Mesothelial cell of epicardium (in vitro differentiated cells): ENCODE results near the gene EVI5L. TPM values are rescaled to one million over a fixed set of nuclear protein-coding genes. Genes with fewer than 3 reads are reported as not detected.

Source experiments
- DNase-seq, 2 experiments: peaks; one replicate each; pipeline ENCODE4 v3.0.0; 2021; ENCODE audit warnings: low spot score in 2 of 2; ENCODE audit not compliant: unreplicated experiment in 2 of 2
- H3K27ac Mint-ChIP-seq: 2 replicates; pipeline ENCODE4 v1.8.0; 2021; ENCODE audit warnings: mixed read lengths
- H3K27me3 Mint-ChIP-seq: 2 replicates; pipeline ENCODE4 v1.8.0; 2021; ENCODE audit warnings: low read depth, mixed read lengths
- H3K36me3 Mint-ChIP-seq: 2 replicates; pipeline ENCODE4 v1.8.0; 2021; ENCODE audit warnings: mixed read lengths
- H3K4me1 Mint-ChIP-seq: 2 replicates; pipeline ENCODE4 v1.8.0; 2021; ENCODE audit warnings: mixed read lengths
- H3K4me3 Mint-ChIP-seq: 2 replicates; pipeline ENCODE4 v1.8.0; 2021; ENCODE audit warnings: mild to moderate bottlenecking, moderate library complexity, mixed read lengths
- H3K9me3 Mint-ChIP-seq: 2 replicates; pipeline ENCODE4 v1.8.0; 2021; ENCODE audit warnings: mixed read lengths
- total RNA-seq: library from RNA; stranded (reverse); gene quantifications from 3 replicates; pipeline ENCODE4 v1.2.1, GENCODE V29; 2021
- TF ChIP-seq, protein P1 (sequence below): fragments of 200-600 bp; sonication (generic); IDR thresholded peaks from one replicate; pipeline ENCODE4 v1.5.0; 2021; ENCODE audit warnings: antibody characterized with exemption; ENCODE audit not compliant: unreplicated experiment

EVI5L gene
- total RNA-seq, 1 donor from 2014 or later: 21.7 TPM

DNA sequence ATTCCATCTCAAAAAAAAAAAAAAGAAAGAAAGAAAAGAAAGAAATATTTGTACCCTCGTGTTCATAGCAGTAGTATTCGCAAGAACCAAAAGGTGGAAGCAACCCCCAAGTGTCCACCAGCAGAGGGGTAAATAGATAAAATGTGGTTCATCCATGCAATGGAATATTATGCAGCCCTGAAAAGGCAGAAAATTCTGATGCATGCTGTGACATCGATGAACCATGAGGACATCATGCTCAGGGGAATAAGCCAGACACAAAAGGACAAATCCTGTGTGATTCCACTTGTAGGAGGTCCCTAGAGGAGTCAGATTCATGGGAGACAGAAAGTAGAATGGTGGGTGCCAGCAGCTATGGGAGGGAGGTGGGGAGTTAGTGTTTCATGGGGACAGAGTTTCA is 51.9 kb downstream of the EVI5L start:
- TF ChIP-seq, protein P1, sequence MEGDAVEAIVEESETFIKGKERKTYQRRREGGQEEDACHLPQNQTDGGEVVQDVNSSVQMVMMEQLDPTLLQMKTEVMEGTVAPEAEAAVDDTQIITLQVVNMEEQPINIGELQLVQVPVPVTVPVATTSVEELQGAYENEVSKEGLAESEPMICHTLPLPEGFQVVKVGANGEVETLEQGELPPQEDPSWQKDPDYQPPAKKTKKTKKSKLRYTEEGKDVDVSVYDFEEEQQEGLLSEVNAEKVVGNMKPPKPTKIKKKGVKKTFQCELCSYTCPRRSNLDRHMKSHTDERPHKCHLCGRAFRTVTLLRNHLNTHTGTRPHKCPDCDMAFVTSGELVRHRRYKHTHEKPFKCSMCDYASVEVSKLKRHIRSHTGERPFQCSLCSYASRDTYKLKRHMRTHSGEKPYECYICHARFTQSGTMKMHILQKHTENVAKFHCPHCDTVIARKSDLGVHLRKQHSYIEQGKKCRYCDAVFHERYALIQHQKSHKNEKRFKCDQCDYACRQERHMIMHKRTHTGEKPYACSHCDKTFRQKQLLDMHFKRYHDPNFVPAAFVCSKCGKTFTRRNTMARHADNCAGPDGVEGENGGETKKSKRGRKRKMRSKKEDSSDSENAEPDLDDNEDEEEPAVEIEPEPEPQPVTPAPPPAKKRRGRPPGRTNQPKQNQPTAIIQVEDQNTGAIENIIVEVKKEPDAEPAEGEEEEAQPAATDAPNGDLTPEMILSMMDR: no peak
- no peak overlapping the region for H3K27ac Mint-ChIP-seq

DNA sequence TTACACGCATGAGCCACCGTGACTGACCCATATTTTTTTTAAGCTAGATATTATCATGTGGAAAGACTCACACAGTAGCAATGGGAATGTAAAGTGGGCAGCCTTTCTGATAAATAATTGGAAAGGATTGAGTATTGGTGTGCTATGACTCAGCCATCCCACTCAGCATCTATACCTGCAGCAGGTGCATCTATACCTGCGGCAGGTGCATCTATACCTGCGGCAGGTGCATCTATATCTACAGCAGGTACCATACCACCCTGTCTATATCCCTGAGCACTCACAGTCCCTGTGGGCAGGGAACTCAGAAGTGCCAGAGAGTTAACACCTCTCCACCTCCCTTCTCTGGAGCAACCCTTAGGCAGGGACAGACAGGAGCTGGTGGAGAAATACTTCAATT is 53.1 kb downstream of the EVI5L start:
- Mint-ChIP-seq H3K36me3 (no peaks in the 10 kb centered on the region), H3K4me1 (no peaks in the 10 kb centered on the region), H3K27ac (no peak overlapping the region), H3K27me3 (peaks cover 5% of the 10 kb centered on the region), H3K9me3 (no peaks in the 10 kb centered on the region), H3K4me3 (no peak overlapping the region)
- no peak for DNase-seq
- TF ChIP-seq, protein P1: no peak

More for the DNA sequence above, 51.9 kb downstream of the EVI5L start:
- DNase-seq: no peak
- Mint-ChIP-seq H3K36me3 (no peaks in the 10 kb centered on the region), H3K9me3 (no peaks in the 10 kb centered on the region), H3K4me1 (peaks cover 4% of the 10 kb centered on the region), H3K27me3 (peaks cover 3% of the 10 kb centered on the region), H3K4me3 (no peak overlapping the region)

DNA sequence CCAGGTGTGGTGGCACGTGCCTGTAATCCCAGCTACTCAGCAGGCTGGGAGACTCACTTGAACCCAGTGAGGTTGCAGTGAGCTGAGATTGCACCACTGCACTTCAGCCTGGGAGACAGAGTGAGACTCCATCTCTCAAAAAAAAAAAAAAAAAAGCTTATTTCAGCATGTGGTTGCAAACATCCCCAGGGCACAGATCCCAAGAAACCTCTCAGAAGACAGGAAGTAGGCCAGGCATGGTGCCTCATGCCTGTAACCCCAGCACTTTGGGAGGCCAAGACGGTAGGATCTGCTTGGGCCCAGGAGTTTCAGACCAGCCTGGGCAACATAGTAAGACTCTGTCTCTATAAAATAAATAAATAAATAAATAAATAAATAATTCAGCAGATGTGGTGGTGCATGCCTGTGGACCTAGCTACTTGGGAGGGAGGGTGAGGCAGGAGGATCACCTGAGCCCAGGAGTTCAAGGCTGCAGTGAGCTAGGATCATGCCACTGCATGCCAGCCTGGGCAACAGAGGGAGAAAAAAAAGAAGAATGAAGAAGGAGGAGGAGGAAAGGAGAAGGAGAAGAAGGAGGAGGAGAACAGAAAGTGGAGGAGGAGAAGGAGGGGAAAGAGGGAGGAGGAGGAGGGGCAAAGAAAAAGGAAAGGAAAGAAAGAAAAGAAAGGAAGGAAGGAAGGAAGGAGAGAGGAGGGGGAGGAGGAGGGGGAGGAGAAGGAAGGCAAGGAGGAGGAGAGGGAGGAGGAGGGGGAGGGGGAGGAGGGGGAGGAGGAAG is 54.0 kb downstream of the EVI5L start:
- TF ChIP-seq, protein P1: no peak
- H3K27me3 Mint-ChIP-seq: peaks cover 5% of the 10 kb centered on the region
- H3K27ac Mint-ChIP-seq: no peak overlapping the region
- no peak for DNase-seq
- no peak overlapping the region for H3K4me3 Mint-ChIP-seq
- H3K9me3 Mint-ChIP-seq: no peaks in the 10 kb centered on the region
- H3K36me3 Mint-ChIP-seq: no peaks in the 10 kb centered on the region
- peaks cover 3% of the 10 kb centered on the region for H3K4me1 Mint-ChIP-seq

DNA sequence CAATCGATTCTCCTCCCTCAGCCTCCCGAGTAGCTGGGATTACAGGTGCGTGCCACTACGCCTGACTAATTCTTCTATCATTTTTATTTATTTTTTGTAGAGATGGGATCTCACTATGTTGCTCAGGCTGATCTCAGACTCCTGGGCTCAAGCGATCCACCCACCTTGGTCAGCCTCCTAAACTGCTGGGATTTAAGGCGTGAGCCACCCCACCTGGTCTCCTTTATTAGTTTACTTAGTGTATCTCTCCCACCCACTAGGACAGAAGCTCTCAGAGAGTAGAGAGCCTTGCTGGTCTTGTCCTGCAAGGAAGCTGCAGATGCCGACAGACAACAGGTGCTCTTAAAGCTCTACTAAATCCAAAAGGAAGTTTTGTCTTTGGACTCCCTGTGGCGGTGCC is 55.8 kb downstream of the EVI5L start:
- peaks cover 5% of the 10 kb centered on the region for H3K27me3 Mint-ChIP-seq
- H3K4me1 Mint-ChIP-seq: peaks cover 3% of the 10 kb centered on the region
- no peak for DNase-seq
- H3K27ac Mint-ChIP-seq: no peak overlapping the region
- TF ChIP-seq, protein P1: no peak
- H3K9me3 Mint-ChIP-seq: no peaks in the 10 kb centered on the region
- no peak overlapping the region for H3K4me3 Mint-ChIP-seq
- H3K36me3 Mint-ChIP-seq: no peaks in the 10 kb centered on the region

DNA sequence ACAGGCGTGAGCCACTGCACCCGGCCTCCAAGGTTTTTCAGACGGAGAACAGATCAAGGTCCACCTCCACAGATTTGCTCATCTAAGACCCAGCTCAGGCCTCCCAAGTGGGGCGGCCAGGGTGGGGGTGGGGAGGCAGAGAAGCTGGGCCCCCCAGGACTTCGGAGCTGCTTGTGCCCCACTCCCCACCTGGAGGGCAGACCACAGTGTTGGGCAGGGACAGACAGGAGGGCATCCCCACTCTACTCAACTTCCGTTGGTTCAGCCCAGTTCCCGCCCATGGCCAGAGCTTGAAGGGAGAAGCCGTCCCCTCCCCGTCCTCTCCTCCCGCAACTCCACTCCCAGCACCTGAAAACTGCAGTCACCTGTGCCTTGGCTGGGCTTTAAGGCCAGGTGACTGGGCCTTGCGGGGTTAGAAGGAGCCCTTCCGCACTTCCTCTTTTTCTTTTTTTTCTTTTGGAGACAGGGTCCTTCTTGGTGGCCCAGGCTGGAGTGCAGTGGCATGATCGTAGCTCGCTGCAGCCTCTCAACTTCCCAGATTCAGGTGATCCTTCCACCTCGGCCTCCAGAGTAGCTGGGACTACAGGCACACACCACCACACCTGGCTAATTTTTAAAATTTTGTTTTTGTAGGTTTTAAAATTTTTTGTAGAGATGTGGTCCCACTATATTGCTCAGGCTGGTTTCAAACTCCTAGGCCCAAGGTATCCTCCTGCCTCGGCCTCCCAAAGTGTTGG is 57.6 kb downstream of the EVI5L start:
- H3K4me1 Mint-ChIP-seq: peaks cover 3% of the 10 kb centered on the region
- no peak overlapping the region for H3K27ac Mint-ChIP-seq
- H3K9me3 Mint-ChIP-seq: no peaks in the 10 kb centered on the region
- peaks cover 5% of the 10 kb centered on the region for H3K27me3 Mint-ChIP-seq
- peak overlapping the region; percentile 37 for H3K4me3 Mint-ChIP-seq
- DNase-seq: no peak
- TF ChIP-seq, protein P1: no peak
- no peaks in the 10 kb centered on the region for H3K36me3 Mint-ChIP-seq
